Heart right ventricle (tissue), 16 donors: Measurements from ENCODE around the gene PPIL1. TPM values are rescaled to one million over a fixed set of nuclear protein-coding genes. Genes with fewer than 3 reads are reported as not detected.
A peak's percentile ranks its signal among the peaks of the same experiment; 100 is the strongest.

ENCODE experiments used
- ATAC-seq, 8 donors: fragments of 200-7000 bp; cut with Tn5 transposase; one replicate each; pipeline ENCODE4 v1.9.1; 2020; ENCODE audit warnings: mild to moderate bottlenecking in 8 of 8, moderate library complexity in 8 of 8, moderate number of reproducible peaks in 1 of 8
- DNase-seq, 2 donors: peaks; one replicate each; pipeline ENCODE4 v3.0.0-alpha.2; 2020
- H3K27ac ChIP-seq, 10 donors: fragments of 200-600 bp; sonication (generic) in 2 of 10; one replicate each; pipeline versions ENCODE4 v1.5.0 to v1.8.0; 2020 to 2022; ENCODE audit warnings: mild to moderate bottlenecking in 3 of 10
- H3K27me3 ChIP-seq, 7 donors: fragments of 200-600 bp; one replicate each; pipeline ENCODE4 v1.8.0; 2021 to 2022; ENCODE audit warnings: mild to moderate bottlenecking in 2 of 7
- H3K36me3 ChIP-seq, 9 donors: fragments of 200-600 bp; sonication (generic) in 1 of 9; one replicate each; pipeline versions ENCODE4 v1.5.0 to v1.8.0; 2020 to 2022; ENCODE audit warnings: mild to moderate bottlenecking in 2 of 9
- H3K4me1 ChIP-seq, 9 donors: fragments of 200-600 bp; sonication (generic) in 1 of 9; one replicate each; pipeline versions ENCODE4 v1.5.0 to v1.8.0; 2020 to 2022; ENCODE audit warnings: mild to moderate bottlenecking in 4 of 9
- H3K4me3 ChIP-seq, 10 donors: fragments of 200-600 bp; sonication (generic) in 2 of 10; one replicate each; pipeline versions ENCODE4 v1.5.0 to v1.8.0; 2020 to 2022; ENCODE audit warnings: mild to moderate bottlenecking in 7 of 10, moderate library complexity in 2 of 10
- H3K9me3 ChIP-seq, 11 donors: fragments of 200-600 bp in 10 of 11; sonication (generic) in 2 of 11; one replicate each; pipeline versions ENCODE4 v1.5.0 to v1.8.0; 2013 to 2022; ENCODE audit warnings: mild to moderate bottlenecking in 2 of 11, control low read depth in 1 of 11, moderate library complexity in 1 of 11
- CTCF ChIP-seq, 9 donors: fragments of 200-600 bp; sonication (generic) in 2 of 9; IDR thresholded peaks; one replicate each; pipeline versions ENCODE4 v1.5.0 to v1.8.0; 2021 to 2022; ENCODE audit warnings: antibody characterized with exemption in 9 of 9, mild to moderate bottlenecking in 5 of 9, moderate library complexity in 1 of 9
- WGBS, 2 donors: extraction: QIAGEN DNeasy Blood & Tissue Kit; methylation state at CpG; one replicate each; pipeline ENCODE4 v1.1.7; 2013; ENCODE audit warnings: inconsistent platforms in 1 of 2; 5-methylcytosine and 5-hydroxymethylcytosine counted together
- intact Hi-C, 10 donors: fragments of 100-400 bp; cut with DNase I; formaldehyde crosslinking; loops; one replicate each; pipeline versions ENCODE4 v1.11.1 to v1.14.2; 2022
- polyA plus RNA-seq, 2 donors: library from polyadenylated mRNA; stranded (reverse); fragments of 200-250 nt; gene quantifications; one replicate each; pipeline ENCODE4 v1.2.3, GENCODE V29; 2013
- total RNA-seq, 10 donors: library from RNA; stranded (reverse); fragmentation: NEBNext Ultra II Directional in 3 of 10; extraction: Animal tissue kit (Norgen Biotek cat#: 25700) in 3 of 10; gene quantifications; one replicate each; pipeline versions ENCODE4 v1.2.1 to v1.2.4, GENCODE V29; 2021 to 2023
- donor health status: Arrhythmogenic right ventricular cardiomyopathy.
- donor health status: ischemic (EF 13 %, LVEDD 7.1; RV severe dilation, severe dysfunction).
- donor health status: healthy with polysubstance abuse.
- donor health status: DM: no; HTN: yes; CAD: no.
- donor health status: DM: no; HTN: no; CAD: no.
- donor health status: ischemic (EF 25% LVEDD 6.9; RV normal size, moderate dysfunction).
- donor health status: ischemic (EF 25% LVEDD 5.7; RV mildly dilated, moderate dysfunction).
- donor health status: healthy.
- donor health status: DM: yes; HTN: yes; CAD: no.
- donor health status: Ischemic cardiomyopathy.
- donor health status: ischemic (EF 35%, LVEDD 5.7; RV mildly dilated, moderate dysfunction).
- donor health status: nonischemic (EF 11% LVEDD 7.7; RV severe dilation, severe dysfunction).
- donor health status: DM: yes; HTN: yes; CAD: no.
- donor health status: PGD.
- donor health status: ischemic (EF 29% LVEDD 5.4; RV normal size, mild dysfunction).
- donor health status: nonischemic (EF 23%, LVEDD 6.1; RV moderate dilation, normal function).

The PPIL1 gene
- total and polyA plus RNA-seq, 12 donors: 21.1 to 106 (median 48.4) TPM

- H3K9me3 ChIP-seq: no peaks in the 10 kb centered on the region
- intact Hi-C loops: no loop called here
- no peak overlapping the region for H3K4me3 ChIP-seq
- 22 to 29% methylated on average over 11 of the region's 11 CpGs for whole genome bisulfite sequencing, 2 donors
- peak overlapping the region in 6 of 10 donors; percentile 6 to 79 (median 68) for H3K27ac ChIP-seq
- H3K4me1 ChIP-seq: peaks cover 14 to 77% (median 59%) of the 10 kb centered on the region in 9 donors
- DNase-seq (peak; percentile 69 to 81), ATAC-seq (peak; percentile 21 to 76 (median 52))
- no peaks in the 10 kb centered on the region for H3K36me3 ChIP-seq
- TF ChIP-seq CTCF (IDR thresholded peaks at IDR 0.05): no peak
- H3K27me3 ChIP-seq: no peaks in the 10 kb centered on the region
Measured at GRCh38 chr6:36829919-36830544, 44.6 kb downstream of the PPIL1 start.

GRCh38 chr6:36827261-36828079, 47.1 kb downstream of the PPIL1 start:
- Histone ChIP-seq H3K4me3 (no peak overlapping the region), H3K36me3 (no peaks in the 10 kb centered on the region), H3K27ac (peak overlapping the region; percentile 11 to 91 (median 79)), H3K9me3 (no peaks in the 10 kb centered on the region), H3K27me3 (no peaks in the 10 kb centered on the region), H3K4me1 (peaks cover 29 to 95% (median 73%) of the 10 kb centered on the region in 9 donors)
- TF ChIP-seq CTCF (IDR thresholded peaks at IDR 0.05): no peak
- ATAC-seq (peak; percentile 7 to 82 (median 50)), DNase-seq (peak in 1 of 2 donors; percentile 72)
- intact Hi-C loops: no loop called here
- WGBS, 2 donors: 44 to 56% methylated on average over 19 of the region's 19 CpGs

- peaks cover 32 to 99% (median 81%) of the 10 kb centered on the region in 9 donors for H3K4me1 ChIP-seq
- intact Hi-C loops: no loop called here
- 79 to 81% methylated on average over 19 of the region's 19 CpGs for WGBS, 2 donors
Measured at GRCh38 chr6:36826520-36827227, 47.9 kb downstream of the PPIL1 start.

More at GRCh38 chr6:36826520-36827227, 47.9 kb downstream of the PPIL1 start:
- H3K4me3 ChIP-seq: no peak overlapping the region
- TF ChIP-seq CTCF (IDR thresholded peaks at IDR 0.05): no peak
- ATAC-seq (peak in 2 of 8 donors; percentile 0 to 5), DNase-seq (no peak)
- no peaks in the 10 kb centered on the region for H3K9me3 ChIP-seq
- no peaks in the 10 kb centered on the region for H3K27me3 ChIP-seq
- peak overlapping the region in 8 of 10 donors; percentile 11 to 91 (median 80) for H3K27ac ChIP-seq
- H3K36me3 ChIP-seq: no peaks in the 10 kb centered on the region
